Measurements from ENCODE around the gene ATP12A. TPM values are rescaled to one million over a fixed set of nuclear protein-coding genes. Genes with fewer than 3 reads are reported as not detected.

ATP12A gene
- total RNA-seq, 1 donor from 2014 or later: not detected

DNA sequence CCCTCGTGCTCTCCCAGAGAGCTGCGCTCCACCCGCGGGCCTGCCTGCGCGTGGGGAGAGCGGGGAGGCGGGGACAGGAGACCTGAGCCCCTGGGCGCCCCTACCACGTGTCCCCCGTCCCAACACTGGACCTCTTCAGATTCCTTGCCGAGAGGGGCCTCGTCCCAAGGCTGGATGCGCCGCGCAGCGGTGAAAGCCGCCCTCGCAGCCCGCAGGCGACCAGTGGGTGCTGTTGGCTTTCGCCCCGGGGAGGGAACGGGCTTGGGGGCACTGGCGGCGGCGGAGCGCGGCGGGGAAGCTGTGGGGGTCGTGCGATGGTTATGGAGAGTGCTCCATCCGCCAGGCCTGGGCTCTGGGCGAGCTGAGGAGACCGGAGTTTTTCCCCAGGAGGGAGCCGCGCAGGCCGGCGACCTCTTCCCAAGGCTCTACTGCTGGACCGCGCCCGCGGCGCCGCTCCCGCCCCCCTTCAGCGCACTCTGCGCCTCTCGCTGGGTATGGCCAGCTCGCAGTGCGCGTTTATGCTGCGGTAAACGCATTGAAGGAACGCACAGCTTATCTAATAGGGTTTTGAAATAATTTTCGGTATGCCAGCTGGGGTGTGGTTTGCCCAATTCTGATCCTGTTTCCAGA is 66.5 kb downstream of the ATP12A start:
- intact Hi-C loops (cut with DNase I): no loop called here
- DNase-seq (ENCODE audit: low spot score): no peak

DNA sequence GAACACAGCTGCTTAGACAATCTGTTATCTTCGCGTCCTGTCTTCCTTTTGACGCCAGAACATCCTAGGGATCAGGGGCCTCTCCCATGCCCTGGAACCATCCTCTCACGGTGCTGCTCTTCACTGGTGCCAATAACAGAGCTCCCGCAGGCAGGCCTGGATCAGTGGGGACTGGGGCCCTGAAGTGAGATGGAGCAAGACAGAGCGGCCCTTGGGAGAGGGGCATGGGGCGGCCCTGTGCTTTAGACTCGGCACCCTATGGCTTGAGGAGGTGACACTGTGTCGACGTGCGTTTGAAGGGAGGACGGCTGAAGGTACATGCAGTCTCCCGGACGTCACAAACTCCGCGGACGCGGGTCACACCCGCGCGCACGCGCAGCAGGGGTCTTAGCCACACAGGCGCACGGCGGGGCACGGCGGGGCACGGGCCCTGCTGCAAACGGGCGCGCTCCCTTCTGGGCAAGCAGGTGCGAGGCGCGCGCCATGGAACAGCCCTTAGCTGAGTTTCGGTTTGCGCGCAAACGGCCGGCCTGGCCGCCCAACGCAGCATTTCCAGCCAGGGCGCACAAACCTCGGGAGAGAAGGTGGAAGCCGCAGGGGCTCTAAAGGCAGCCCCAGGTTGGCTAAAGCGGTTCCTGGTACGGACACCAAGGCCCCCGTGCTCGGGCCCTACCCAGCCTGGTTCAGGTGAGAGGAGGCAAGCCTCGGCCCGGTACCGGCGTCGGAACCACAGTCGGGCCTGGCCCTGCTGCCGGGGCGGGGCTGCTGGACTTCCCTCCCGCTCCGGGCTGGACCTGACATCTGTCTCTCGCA is 67.2 kb downstream of the ATP12A start:
- intact Hi-C loops (cut with DNase I): no loop called here
- no peak for DNase-seq (ENCODE audit: low spot score)

DNA sequence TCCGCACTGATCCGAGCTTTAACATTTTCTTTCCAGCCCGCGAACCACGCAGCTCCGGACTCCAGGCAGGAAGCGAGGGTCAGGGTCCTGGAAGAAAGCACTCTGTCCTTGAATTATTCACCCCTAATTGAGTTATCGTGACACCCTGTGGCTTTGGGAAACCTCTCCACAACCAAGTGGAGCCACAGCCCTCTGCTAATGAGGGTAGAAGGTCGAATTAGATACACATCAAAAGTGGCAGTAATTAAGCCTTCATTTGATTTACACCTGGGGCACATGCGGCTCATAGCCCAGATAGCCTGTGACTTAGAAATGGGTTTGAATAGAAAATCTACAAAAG is 67.8 kb downstream of the ATP12A start:
- intact Hi-C loops (cut with DNase I): no loop called here
- no peak for DNase-seq (ENCODE audit: low spot score)

DNA sequence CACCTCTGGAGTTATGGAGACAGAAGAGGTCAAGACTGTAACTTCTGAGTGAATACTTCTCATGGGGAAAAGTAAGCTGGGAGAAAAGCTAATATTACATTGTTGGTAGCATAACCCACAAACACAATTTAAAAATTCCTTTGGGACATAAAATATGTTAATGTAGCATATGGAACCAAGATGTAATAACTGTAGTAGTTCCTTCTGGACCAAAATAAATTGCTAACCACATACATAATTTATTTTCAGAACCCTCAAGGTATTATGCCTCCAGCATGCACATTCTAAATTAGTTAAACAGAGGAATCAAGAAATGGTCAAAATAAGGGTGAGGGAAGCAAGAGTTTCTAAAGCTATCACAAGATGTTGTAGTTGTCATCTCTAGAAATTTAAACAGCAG is 79.0 kb downstream of the ATP12A start:
- DNase-seq (ENCODE audit: low spot score): no peak
- intact Hi-C loops (cut with DNase I): no loop called here

Other genes with a start within 250 kb of the ATP12A start
- 16.7 TPM for gene PARP4, start 167.6 kb upstream of the ATP12A start, total RNA-seq
- not detected for gene RNF17, start 83.8 kb downstream of the ATP12A start, total RNA-seq